Gastroesophageal sphincter (tissue), 3 donors: ENCODE results near the gene TMEM164.

Experiments used
- CTCF ChIP-seq, 4 experiments: fragments of 200-600 bp in 2 of 4; fragments of 450-650 bp in 2 of 4; sonication (generic) in 1 of 4; IDR thresholded peaks; one replicate each; pipeline ENCODE4 v1.5.1; 2017 to 2019; ENCODE audit warnings: antibody characterized with exemption in 4 of 4, mild to moderate bottlenecking in 2 of 4, moderate library complexity in 2 of 4
- EP300 ChIP-seq: sonication (generic); formaldehyde crosslinking; IDR thresholded peaks from one replicate; pipeline ENCODE4 v1.6.1; 2017; ENCODE audit warnings: antibody characterized with exemption, mild to moderate bottlenecking
- POLR2A ChIP-seq, 2 donors: fragments of 450-650 bp; IDR thresholded peaks; one replicate each; pipeline ENCODE4 v1.6.1; 2017; ENCODE audit warnings: antibody characterized with exemption in 2 of 2, mild to moderate bottlenecking in 2 of 2, moderate library complexity in 1 of 2
- POLR2AphosphoS5 ChIP-seq: sonication (generic); formaldehyde crosslinking; IDR thresholded peaks from one replicate; pipeline ENCODE4 v1.6.1; 2017; ENCODE audit warnings: antibody characterized with exemption

- TF ChIP-seq POLR2A (IDR thresholded peaks at IDR 0.05) (no peak), CTCF (IDR thresholded peaks at IDR 0.05) (no peak), POLR2AphosphoS5 (no peak), EP300 (no peak)
Observed at GRCh38 chrX:110055616-110056015, 52.7 kb downstream of the TMEM164 start.
